HepG2 (cell line): ENCODE measurements around the gene NECTIN2. TPM values are rescaled to one million over a fixed set of nuclear protein-coding genes. Genes with fewer than 3 reads are reported as not detected.
A peak's percentile ranks its signal among the peaks of the same experiment; 100 is the strongest.

Experiments
- ATAC-seq: fragments of 200-7000 bp; cut with Tn5 transposase; 3 replicates; pipeline ENCODE4 v1.9.1; 2020; ENCODE audit warnings: mild to moderate bottlenecking, moderate library complexity
- BruUV-seq: library from RNA; stranded (reverse); fragments of 400-500 nt; replicated peaks from 2 replicates; lab custom pipeline; 2021; lab: Mats Ljungman, UMichigan
- CTCF ChIA-PET: fragments of 300-600 bp; formaldehyde crosslinking; extraction: SDS; loops from one replicate; lab custom pipeline; 2021; ENCODE audit warnings: low total read pairs, inconsistent platforms, low intra/inter-chr PET ratio; lab: Yijun Ruan, JAX
- POLR2A ChIA-PET: fragments of 350-600 bp; sonication (Branson Sonifier 250); formaldehyde crosslinking; loops from one replicate; lab custom pipeline; 2020; ENCODE audit warnings: antibody characterized with exemption, inconsistent platforms; lab: Yijun Ruan, JAX
- DNase-seq: peaks from one replicate; pipeline ENCODE4 v3.0.0-alpha.2; 2015; ENCODE audit warnings: low spot score
- FAIRE-seq: peaks from 3 replicates; lab custom pipeline; 2011; peaks lifted over from hg19 to GRCh38; lab: Jason Lieb, UNC
- H2AFZ ChIP-seq: one replicate; pipeline ENCODE4 v1.6.1; 2011; ENCODE audit warnings: low read length, inconsistent platforms
- H3K27ac ChIP-seq: fragments of 300-600 bp; 3 replicates; pipeline ENCODE4 v1.8.0; 2011; ENCODE audit warnings: mixed run types, mild to moderate bottlenecking, mixed read lengths, low read length, inconsistent platforms; ENCODE audit not compliant: insufficient read depth; ENCODE audit errors: extremely low read length
- H3K27me3 ChIP-seq, 2 experiments: fragments of 200-600 bp in 1 of 2; 2 replicates in 1 of 2; 3 replicates in 1 of 2; pipeline versions ENCODE4 v1.6.0 to v1.8.0; 2011; ENCODE audit warnings: low read length in 2 of 2, mild to moderate bottlenecking in 2 of 2, moderate library complexity in 2 of 2, inconsistent platforms in 1 of 2; ENCODE audit not compliant: insufficient read depth in 2 of 2, control insufficient read depth in 1 of 2
- H3K36me3 ChIP-seq, 2 experiments: fragments of 200-600 bp in 1 of 2; replicated peaks in 1 of 2; 2 replicates in 1 of 2; 3 replicates in 1 of 2; pipeline versions ENCODE4 v1.5.1 to v1.8.0; 2011; ENCODE audit warnings: low read length in 2 of 2, inconsistent platforms in 1 of 2; ENCODE audit not compliant: insufficient read depth in 2 of 2, control insufficient read depth in 1 of 2
- H3K4me1 ChIP-seq: 2 replicates; pipeline ENCODE4 v1.5.1; 2012; ENCODE audit warnings: low read length, inconsistent platforms; ENCODE audit not compliant: insufficient read depth
- H3K4me2 ChIP-seq: 2 replicates; pipeline ENCODE4 v1.6.0; 2011; ENCODE audit warnings: low read depth, low read length, inconsistent platforms
- H3K4me3 ChIP-seq, 3 experiments: fragments of 200-600 bp in 1 of 3; sonication (generic), shearing (Covaris generic) in 1 of 3; replicated peaks in 1 of 3; 2 replicates each; pipeline ENCODE4 v1.5.1; 2011 to 2016; ENCODE audit warnings: low read length in 3 of 3, inconsistent platforms in 2 of 3, low read depth in 2 of 3, mild to moderate bottlenecking in 2 of 3, control low read depth in 1 of 3, mixed read lengths in 1 of 3; ENCODE audit not compliant: insufficient read depth in 1 of 3
- H3K79me2 ChIP-seq: one replicate; pipeline ENCODE4 v1.6.1; 2011; ENCODE audit warnings: low read length, inconsistent platforms; ENCODE audit not compliant: insufficient read depth
- H3K9ac ChIP-seq: 2 replicates; pipeline ENCODE4 v1.6.0; 2011; ENCODE audit warnings: mild to moderate bottlenecking, low read depth, low read length, inconsistent platforms; ENCODE audit not compliant: insufficient read depth
- H3K9me3 ChIP-seq: 2 replicates; pipeline ENCODE4 v1.5.1; 2012; ENCODE audit warnings: mild to moderate bottlenecking, low read length
- H4K20me1 ChIP-seq: 2 replicates; pipeline ENCODE4 v1.6.0; 2011; ENCODE audit warnings: inconsistent platforms, mild to moderate bottlenecking, low read length, moderate library complexity; ENCODE audit not compliant: insufficient read depth
- ADNP ChIP-seq: sonication (generic); formaldehyde crosslinking; IDR thresholded peaks from 2 replicates; pipeline ENCODE4 v1.4.0; 2020; ENCODE audit warnings: missing genetic modification reagents
- AGO2 ChIP-seq: fragments of 200-400 bp; formaldehyde crosslinking; optimal IDR thresholded peaks from 2 replicates; pipeline ENCODE3; 2017; ENCODE audit warnings: mild to moderate bottlenecking, low read depth, low read length, moderate library complexity
- HNRNPL ChIP-seq: fragments of 200-400 bp; formaldehyde crosslinking; IDR thresholded peaks from 2 replicates; pipeline ENCODE4 v1.6.1; 2017; ENCODE audit warnings: mild to moderate bottlenecking, low read depth, low read length
- RBFOX2 ChIP-seq: fragments of 200-400 bp; formaldehyde crosslinking; IDR thresholded peaks from 2 replicates; pipeline ENCODE4 v1.6.1; 2017; ENCODE audit warnings: low read depth, mild to moderate bottlenecking, low read length
- YY1 ChIP-seq: IDR thresholded peaks from 2 replicates; pipeline ENCODE4 v1.6.1; 2011; ENCODE audit warnings: low read length, low read depth, moderate library complexity, mild to moderate bottlenecking; ENCODE audit not compliant: insufficient read depth, insufficient replicate concordance
- ZBTB33 ChIP-seq: sonication (generic); formaldehyde crosslinking; IDR thresholded peaks from 2 replicates; pipeline ENCODE4 v1.4.0; 2020; ENCODE audit warnings: missing genetic modification reagents
- ZC3H13 ChIP-seq: sonication (generic); formaldehyde crosslinking; IDR thresholded peaks from 2 replicates; pipeline ENCODE4 v1.8.1; 2023; ENCODE audit warnings: mild to moderate bottlenecking, missing genetic modification reagents, moderate library complexity
- ZGPAT ChIP-seq: IDR thresholded peaks from 2 replicates; pipeline ENCODE4 v1.6.1; 2016; ENCODE audit warnings: mild to moderate bottlenecking
- ZNF496 ChIP-seq: sonication (generic); formaldehyde crosslinking; IDR thresholded peaks from 2 replicates; pipeline ENCODE4 v1.8.1; 2023; ENCODE audit warnings: mild to moderate bottlenecking, moderate library complexity, missing genetic modification reagents; ENCODE audit not compliant: insufficient replicate concordance
- ZNF557 ChIP-seq: sonication (generic); formaldehyde crosslinking; IDR thresholded peaks from 2 replicates; pipeline ENCODE4 v1.4.0; 2020; ENCODE audit warnings: missing genetic modification reagents
- ZNF770 ChIP-seq: sonication (generic); formaldehyde crosslinking; IDR thresholded peaks from 2 replicates; pipeline ENCODE4 v1.5.0; 2020; ENCODE audit warnings: mild to moderate bottlenecking, missing genetic modification reagents
- ZSCAN20 ChIP-seq: sonication (generic); formaldehyde crosslinking; IDR thresholded peaks from 2 replicates; pipeline ENCODE4 v1.4.0; 2020; ENCODE audit warnings: missing genetic modification reagents, mild to moderate bottlenecking, borderline replicate concordance
- WGBS: methylation state at CpG from one replicate; pipeline ENCODE4 v1.1.6; 2017; ENCODE audit warnings: low lambda C conversion rate; 5-methylcytosine and 5-hydroxymethylcytosine counted together
- in situ Hi-C: cut with HindIII; loops from 2 replicates; pipeline ENCODE4 v1.10.0; 2017; ENCODE audit warnings: low pct_unique_long_range_greater_than_20kb; ENCODE audit not compliant: extremely low pct_ligation_motif_present
- intact Hi-C: fragments of 100-400 bp; cut with micrococcal nuclease; formaldehyde crosslinking; loops from one replicate; pipeline ENCODE4 v1.10.0; 2022; ENCODE audit not compliant: unreplicated experiment
- polyA plus RNA-seq, 8 experiments: library from polyadenylated mRNA; depleted of rRNA in 3 of 8; stranded (reverse) in 7 of 8; unstranded in 1 of 8; fragments of >200 nt; fragmentation: Illumina TruSeq in 4 of 8; extraction: Trizol in 4 of 8; gene quantifications; 2 replicates each; pipeline versions ENCODE4 v1.2.1 to v1.2.3, GENCODE V29; 2011 to 2016; ENCODE audit warnings: low read depth in 4 of 8, missing spikeins in 1 of 8, mixed read lengths in 1 of 8; ENCODE audit not compliant: insufficient read depth in 1 of 8
- total RNA-seq, 5 experiments: library from RNA; depleted of rRNA; stranded (reverse); fragments of >200 nt; fragmentation: Illumina TruSeq; extraction: Trizol; gene quantifications; 2 replicates each; pipeline ENCODE4 v1.2.3, GENCODE V29; 2016; ENCODE audit warnings: low read depth in 1 of 5

NECTIN2 gene
- total and polyA plus RNA-seq, 2 of the 13 experiments (the other 11 are each of a cell fraction or from before 2014, with no cell fraction given), result 75.4 to 114 TPM

GRCh38 chr19:44908836-44909261 is 62.8 kb downstream of the NECTIN2 start:
- ATAC-seq (no peak), FAIRE-seq (no peak), DNase-seq (no peak)
- no peaks in the 10 kb centered on the region for H3K9me3 ChIP-seq
- no peak overlapping the region for H3K27ac ChIP-seq
- H2AFZ ChIP-seq, result no peak overlapping the region
- intact Hi-C loops (no loop called here), in situ Hi-C loops (no loop called here)
- peaks cover 73% of the 10 kb centered on the region for H3K4me1 ChIP-seq
- CTCF ChIA-PET, result interaction anchor here (4.3 kb wide), 1 partner anchor 43 kb away, joined by 45 read pairs; no protein-coding TSS in a partner anchor
- TF ChIP-seq ADNP (no peak), ZBTB33 (CRISPR knock-in tag) (peak; percentile 58), AGO2 (peak; percentile 83), RBFOX2 (peak; percentile 79; the same call in 1 of the 2 replicates), HNRNPL (0 out of 2 replicates have a peak, but pooled peaks have one; percentile 42)
- POLR2A ChIA-PET, result interaction anchor here (2.8 to 14.7 kb wide), 5 partner anchors 16 to 45 kb away, joined by 18 to 317 read pairs (median 55); partner anchors contain the start of genes APOC2 and CLPTM1
- H3K27me3 ChIP-seq, result no peaks in the 10 kb centered on the region; a peak in 1 of 5 replicates
- WGBS, result 96% methylated on average over 34 of the region's 44 CpGs
- H3K9ac ChIP-seq, result no peak overlapping the region
- H4K20me1 ChIP-seq, result peaks cover 14% of the 10 kb centered on the region
- no peak overlapping the region for H3K4me3 ChIP-seq
- H3K79me2 ChIP-seq, result peaks cover 20% of the 10 kb centered on the region
- BruUV-seq, result TSS peak; percentile 88
- peaks cover 3 to 21% of the 10 kb centered on the region in 2 experiments for H3K36me3 ChIP-seq
- no peak overlapping the region for H3K4me2 ChIP-seq

- FAIRE-seq (no peak), ATAC-seq (no peak), DNase-seq (no peak)
- Histone ChIP-seq H3K4me2 (no peak overlapping the region), H3K27ac (no peak overlapping the region), H2AFZ (no peak overlapping the region), H3K4me1 (peaks cover 65% of the 10 kb centered on the region), H3K79me2 (peaks cover 26% of the 10 kb centered on the region), H3K36me3 (peaks cover 3 to 21% of the 10 kb centered on the region in 2 experiments), H3K27me3 (no peaks in the 10 kb centered on the region; a peak in 1 of 5 replicates), H3K9ac (no peak overlapping the region), H4K20me1 (peaks cover 14% of the 10 kb centered on the region), H3K4me3 (no peak overlapping the region), H3K9me3 (no peaks in the 10 kb centered on the region)
- no TSS peak for BruUV-seq
- 98% methylated on average over 4 of the region's 5 CpGs for WGBS
- POLR2A ChIA-PET, result interaction anchor here (1.2 to 14.7 kb wide), 7 partner anchors 9 to 47 kb away, joined by 5 to 317 read pairs (median 25); partner anchors contain the start of genes APOC2 and CLPTM1
- in situ Hi-C loops, result loop anchor here (5.0 kb wide), 1 partner anchor 38 kb away; the partner anchor contains the start of gene APOC2
- intact Hi-C loops, result no loop called here
- CTCF ChIA-PET, result interaction anchor here (4.3 kb wide), 1 partner anchor 42 kb away, joined by 45 read pairs; no protein-coding TSS in a partner anchor
- peak; percentile 15 for TF ChIP-seq YY1
- peak; percentile 71 for TF ChIP-seq ZNF770 (CRISPR knock-in tag)
- TF ChIP-seq ZNF496 (CRISPR knock-in tag), result no peak
- no peak for TF ChIP-seq ZNF557
- TF ChIP-seq ZSCAN20 (CRISPR knock-in tag), result no peak
- TF ChIP-seq ZC3H13 (CRISPR knock-in tag), result peak; percentile 75; the same call in 1 of the 2 replicates
- TF ChIP-seq ZGPAT (CRISPR knock-in tag), result 0 out of 2 replicates have a peak, but pooled peaks have one; percentile 24
Measured at GRCh38 chr19:44909775-44910174, 63.7 kb downstream of the NECTIN2 start.
